ENCODE results near the gene TDRD6. TPM values are rescaled to one million over a fixed set of nuclear protein-coding genes. Genes with fewer than 3 reads are reported as not detected.

Gene TDRD6
- total and polyA plus RNA-seq, 2 experiments from 2014 or later: 0.14 to 0.24 TPM

GRCh38 chr6:46715141-46715540 lies 27.5 kb downstream of the TDRD6 start:
- H3K4me3 Mint-ChIP-seq: no peak overlapping the region
- no peak overlapping the region for H3K4me2 ChIP-seq

More at GRCh38 chr6:46715141-46715540, 27.5 kb downstream of the TDRD6 start:
- no peak for TF ChIP-seq STAT1 (IDR thresholded peaks at IDR 0.05; ENCODE audit: unreplicated experiment)
- no peak for TF ChIP-seq ZNF114 (CRISPR knock-in tag; IDR thresholded peaks at IDR 0.05)
- no peak for TF ChIP-seq CREB1 (CRISPR knock-in tag; IDR thresholded peaks at IDR 0.05; ENCODE audit: low read depth)
- no peak for TF ChIP-seq POLR2AphosphoS5 (IDR thresholded peaks at IDR 0.05; ENCODE audit: low read depth)
- no peak for TF ChIP-seq ZNF462 (CRISPR knock-in tag; IDR thresholded peaks at IDR 0.05)
- no peak for TF ChIP-seq REST (IDR thresholded peaks at IDR 0.05; ENCODE audit: unreplicated experiment)
- no peak for TF ChIP-seq ZNF331 (CRISPR knock-in tag; IDR thresholded peaks at IDR 0.05; ENCODE audit: low read depth)
- no peak for TF ChIP-seq NANOG (IDR thresholded peaks at IDR 0.05; ENCODE audit: borderline replicate concordance)
- H3K4me1 ChIP-seq (ENCODE audit: insufficient read depth): no peaks in the 10 kb centered on the region
- Mint-ChIP-seq H3K4me1 (no peaks in the 10 kb centered on the region), H3K36me3 (ENCODE audit: low read depth) (no peaks in the 10 kb centered on the region), H3K9me3 (no peaks in the 10 kb centered on the region), H3K27ac (no peak overlapping the region), H3K27me3 (ENCODE audit: insufficient read depth, low read depth, poor library complexity) (no peaks in the 10 kb centered on the region)
- no peaks in the 10 kb centered on the region for H3K27me3 ChIP-seq (ENCODE audit: insufficient read depth)
- H3K4me3 ChIP-seq: no peak overlapping the region
- ATAC-seq (no peak), DNase-seq (ENCODE audit: low spot score) (no peak)
- H3K36me3 ChIP-seq (ENCODE audit: insufficient read depth): no peaks in the 10 kb centered on the region
- H4K20me1 ChIP-seq (replicated peaks; ENCODE audit: insufficient read depth): no peaks in the 10 kb centered on the region
- H2AFZ ChIP-seq: no peak overlapping the region
- no peaks in the 10 kb centered on the region for H3F3A ChIP-seq (replicated peaks; ENCODE audit: low read depth)
- no peak overlapping the region for H3K27ac ChIP-seq (ENCODE audit: low read depth)
- no peaks in the 10 kb centered on the region for H3K9me2 ChIP-seq (ENCODE audit: insufficient read depth)
- H3K79me2 ChIP-seq (replicated peaks; ENCODE audit: insufficient read depth): no peaks in the 10 kb centered on the region

All from GM23338 (cell line).